Measurements from ENCODE around the gene CNOT11.

GRCh38 chr2:101296371-101296770 lies 43.7 kb downstream of the CNOT11 start:
- TF ChIP-seq CTCF (conservative IDR thresholded peaks at IDR 0.05 in 1 of 2, IDR thresholded peaks at IDR 0.05 in 1 of 2; ENCODE audit: extremely low read depth in 1 of 2, insufficient read depth in 1 of 2, low read depth in 1 of 2, low read length in 2 of 2), result no peak
- no peak for TF ChIP-seq EZH2 (IDR thresholded peaks at IDR 0.05; ENCODE audit: borderline replicate concordance, low read length)
